Keratinocyte (primary cell): Measurements from ENCODE around the gene NUAK1. TPM values are rescaled to one million over a fixed set of nuclear protein-coding genes. Genes with fewer than 3 reads are reported as not detected.

Experiments
- DNase-seq: peaks from one replicate; pipeline ENCODE4 v3.0.0-alpha.2; 2011; ENCODE audit warnings: low read depth, missing footprints, low spot score
- FAIRE-seq: peaks from 2 replicates; lab custom pipeline; 2011; peaks lifted over from hg19 to GRCh38; lab: Jason Lieb, UNC
- H2AFZ ChIP-seq: 2 replicates; pipeline ENCODE4 v1.6.0; 2012; ENCODE audit warnings: low read length, control low read depth, inconsistent platforms; ENCODE audit not compliant: control insufficient read depth
- H3K27ac ChIP-seq: 2 replicates; pipeline ENCODE4 v1.5.1; 2011; ENCODE audit warnings: low read length; ENCODE audit not compliant: control insufficient read depth, insufficient read depth
- H3K27me3 ChIP-seq: 3 replicates; pipeline ENCODE4 v1.6.0; 2011; ENCODE audit warnings: low read length; ENCODE audit not compliant: control insufficient read depth, insufficient read depth; ENCODE audit errors: extremely low read depth
- H3K36me3 ChIP-seq, 2 experiments: 2 replicates in 1 of 2; 3 replicates in 1 of 2; pipeline ENCODE4 v1.5.1; 2011; ENCODE audit warnings: low read length in 2 of 2, mild to moderate bottlenecking in 1 of 2; ENCODE audit not compliant: control insufficient read depth in 2 of 2, insufficient read depth in 2 of 2; ENCODE audit errors: extremely low read depth in 1 of 2
- H3K4me1 ChIP-seq: 3 replicates; pipeline ENCODE4 v1.5.1; 2011; ENCODE audit warnings: low read length; ENCODE audit not compliant: control insufficient read depth, insufficient read depth; ENCODE audit errors: extremely low read depth
- H3K4me2 ChIP-seq: 3 replicates; pipeline ENCODE4 v1.6.0; 2011; ENCODE audit warnings: low read depth, low read length; ENCODE audit not compliant: control insufficient read depth, insufficient read depth; ENCODE audit errors: extremely low read depth
- H3K4me3 ChIP-seq, 3 experiments: fragments of 200-600 bp in 1 of 3; sonication (generic) in 1 of 3; 2 replicates in 2 of 3; 3 replicates in 1 of 3; pipeline ENCODE4 v1.5.1; 2011 to 2016; ENCODE audit warnings: low read length in 3 of 3, mild to moderate bottlenecking in 3 of 3, control low read depth in 2 of 3, inconsistent platforms in 1 of 3, low read depth in 1 of 3, mixed read lengths in 1 of 3, mixed run types in 1 of 3, moderate library complexity in 1 of 3; ENCODE audit not compliant: control insufficient read depth in 2 of 3, insufficient read depth in 2 of 3; ENCODE audit errors: extremely low read depth in 1 of 3
- H3K79me2 ChIP-seq: 2 replicates; pipeline ENCODE4 v1.6.0; 2012; ENCODE audit warnings: low read length; ENCODE audit not compliant: control insufficient read depth, insufficient read depth
- H3K9ac ChIP-seq: 3 replicates; pipeline ENCODE4 v1.6.0; 2011; ENCODE audit warnings: low read length; ENCODE audit not compliant: control insufficient read depth, insufficient read depth; ENCODE audit errors: extremely low read depth
- H3K9me1 ChIP-seq: 3 replicates; pipeline ENCODE4 v1.6.0; 2011; ENCODE audit warnings: low read length; ENCODE audit not compliant: control insufficient read depth, insufficient read depth; ENCODE audit errors: extremely low read depth
- H3K9me3 ChIP-seq: 2 replicates; pipeline ENCODE4 v1.5.1; 2012; ENCODE audit warnings: low read depth, low read length; ENCODE audit not compliant: control insufficient read depth
- H4K20me1 ChIP-seq: 3 replicates; pipeline ENCODE4 v1.6.0; 2011; ENCODE audit warnings: low read length; ENCODE audit not compliant: control insufficient read depth, insufficient read depth; ENCODE audit errors: extremely low read depth
- EZH2 ChIP-seq: IDR thresholded peaks from one replicate; pipeline ENCODE4 v1.6.1; 2012; ENCODE audit warnings: inconsistent platforms, mild to moderate bottlenecking, low read length, moderate library complexity
- dilution Hi-C: fragments of 300-500 bp; cut with MboI; formaldehyde crosslinking; loops from one replicate; pipeline ENCODE4 v1.7.0; 2020; ENCODE audit warnings: low sequenced_read_pairs; ENCODE audit not compliant: extremely low pct_ligation_motif_present
- polyA plus RNA-seq, 5 experiments: library from polyadenylated mRNA; depleted of rRNA in 3 of 5; stranded (reverse) in 3 of 5; stranded (forward) in 1 of 5; unstranded in 1 of 5; fragments of >200 nt; gene quantifications; 1 replicate in 1 of 5; 2 replicates in 3 of 5; 3 replicates in 1 of 5; pipeline versions ENCODE4 v1.2.1 to v1.2.3, GENCODE V29; 2011 to 2012; ENCODE audit warnings: missing spikeins in 2 of 5, low read depth in 1 of 5, low replicate concordance in 1 of 5
- TF ChIP-seq, protein P1 (sequence below), 3 experiments: IDR thresholded peaks in 1 of 3; conservative IDR thresholded peaks in 1 of 3; optimal IDR thresholded peaks in 1 of 3; 2 replicates in 2 of 3; 3 replicates in 1 of 3; pipeline versions ENCODE3 to v1.5.1; 2011; ENCODE audit warnings: low read length in 3 of 3, mild to moderate bottlenecking in 3 of 3, moderate library complexity in 2 of 3, control low read depth in 1 of 3, inconsistent platforms in 1 of 3; ENCODE audit not compliant: insufficient read depth in 2 of 3; ENCODE audit errors: extremely low read depth in 1 of 3

NUAK1 gene
- polyA plus RNA-seq, 1 donor (not counting 4 experiments of a cell fraction or from before 2014, with no cell fraction given), result 12.3 TPM

GRCh38 chr12:106046947-106047346 is 91.8 kb downstream of the NUAK1 start:
- FAIRE-seq (no peak), DNase-seq (no peak)
- no peak overlapping the region for H3K4me2 ChIP-seq
- dilution Hi-C loops, result no loop called here
- H2AFZ ChIP-seq, result no peak overlapping the region
- no peak overlapping the region for H3K27ac ChIP-seq
- TF ChIP-seq, protein P1, sequence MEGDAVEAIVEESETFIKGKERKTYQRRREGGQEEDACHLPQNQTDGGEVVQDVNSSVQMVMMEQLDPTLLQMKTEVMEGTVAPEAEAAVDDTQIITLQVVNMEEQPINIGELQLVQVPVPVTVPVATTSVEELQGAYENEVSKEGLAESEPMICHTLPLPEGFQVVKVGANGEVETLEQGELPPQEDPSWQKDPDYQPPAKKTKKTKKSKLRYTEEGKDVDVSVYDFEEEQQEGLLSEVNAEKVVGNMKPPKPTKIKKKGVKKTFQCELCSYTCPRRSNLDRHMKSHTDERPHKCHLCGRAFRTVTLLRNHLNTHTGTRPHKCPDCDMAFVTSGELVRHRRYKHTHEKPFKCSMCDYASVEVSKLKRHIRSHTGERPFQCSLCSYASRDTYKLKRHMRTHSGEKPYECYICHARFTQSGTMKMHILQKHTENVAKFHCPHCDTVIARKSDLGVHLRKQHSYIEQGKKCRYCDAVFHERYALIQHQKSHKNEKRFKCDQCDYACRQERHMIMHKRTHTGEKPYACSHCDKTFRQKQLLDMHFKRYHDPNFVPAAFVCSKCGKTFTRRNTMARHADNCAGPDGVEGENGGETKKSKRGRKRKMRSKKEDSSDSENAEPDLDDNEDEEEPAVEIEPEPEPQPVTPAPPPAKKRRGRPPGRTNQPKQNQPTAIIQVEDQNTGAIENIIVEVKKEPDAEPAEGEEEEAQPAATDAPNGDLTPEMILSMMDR (optimal IDR thresholded peaks at IDR 0.05 in 1 of 3, IDR thresholded peaks at IDR 0.05 in 1 of 3, conservative IDR thresholded peaks at IDR 0.05 in 1 of 3; ENCODE audit: extremely low read depth in 1 of 3, insufficient read depth in 2 of 3, low read length in 3 of 3), result no peak
- no peak for TF ChIP-seq EZH2
- no peak overlapping the region for H3K4me3 ChIP-seq
- H3K36me3 ChIP-seq, result no peaks in the 10 kb centered on the region
- H3K79me2 ChIP-seq, result no peaks in the 10 kb centered on the region
- no peaks in the 10 kb centered on the region for H3K9me3 ChIP-seq
- H3K9ac ChIP-seq, result no peak overlapping the region
- H4K20me1 ChIP-seq, result no peaks in the 10 kb centered on the region
- H3K27me3 ChIP-seq, result no peaks in the 10 kb centered on the region
- peaks cover 3% of the 10 kb centered on the region for H3K4me1 ChIP-seq
- no peaks in the 10 kb centered on the region for H3K9me1 ChIP-seq

DNA sequence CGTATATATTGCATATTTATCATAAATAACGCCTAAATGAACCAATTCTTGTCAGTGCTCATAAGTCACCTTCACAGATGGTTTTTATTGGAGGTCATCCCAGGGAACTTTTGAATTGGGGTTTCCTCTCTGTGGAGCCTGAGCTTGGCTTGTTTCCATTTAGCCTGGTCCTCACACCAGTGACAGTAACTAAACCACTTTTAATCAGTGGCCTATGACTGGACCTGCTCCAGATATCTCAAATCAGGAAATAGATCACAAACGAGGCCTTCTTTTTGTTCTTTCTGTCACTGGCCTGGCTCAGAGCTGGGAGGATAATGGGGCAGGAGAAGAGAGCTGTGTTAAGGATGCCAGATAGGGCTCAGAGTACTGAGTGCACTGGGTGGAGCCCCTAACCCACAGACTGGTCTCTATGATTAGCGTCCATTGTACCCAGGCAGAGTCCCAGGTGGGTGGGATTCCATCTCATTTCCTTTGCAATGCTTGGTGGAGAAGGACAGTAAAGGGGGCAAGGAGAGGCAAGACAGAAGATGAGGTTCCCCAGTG is 92.4 kb downstream of the NUAK1 start:
- dilution Hi-C loops, result no loop called here
- Histone ChIP-seq H3K27me3 (no peaks in the 10 kb centered on the region), H3K27ac (no peak overlapping the region), H3K9me3 (no peaks in the 10 kb centered on the region), H3K4me3 (no peak overlapping the region), H3K4me1 (no peaks in the 10 kb centered on the region), H4K20me1 (no peaks in the 10 kb centered on the region), H3K79me2 (no peaks in the 10 kb centered on the region), H3K4me2 (no peak overlapping the region), H3K36me3 (no peaks in the 10 kb centered on the region), H2AFZ (no peak overlapping the region), H3K9me1 (no peaks in the 10 kb centered on the region), H3K9ac (no peak overlapping the region)
- FAIRE-seq (no peak), DNase-seq (no peak)
- TF ChIP-seq EZH2, result no peak
- TF ChIP-seq, protein P1 (optimal IDR thresholded peaks at IDR 0.05 in 1 of 3, IDR thresholded peaks at IDR 0.05 in 1 of 3, conservative IDR thresholded peaks at IDR 0.05 in 1 of 3; ENCODE audit: extremely low read depth in 1 of 3, insufficient read depth in 2 of 3, low read length in 3 of 3), result no peak
